ENCODE data around the gene PPP2R2C.

Gene PPP2R2C

GRCh38 chr4:6449335-6449734 is 23.1 kb downstream of the PPP2R2C start:
- TF ChIP-seq CTCF (IDR thresholded peaks at IDR 0.05) = no peak
- no peak overlapping the region for H3K27ac ChIP-seq
- H3K4me3 ChIP-seq = no peak overlapping the region
- DNase-seq (ENCODE audit: low spot score) = no peak

DNA sequence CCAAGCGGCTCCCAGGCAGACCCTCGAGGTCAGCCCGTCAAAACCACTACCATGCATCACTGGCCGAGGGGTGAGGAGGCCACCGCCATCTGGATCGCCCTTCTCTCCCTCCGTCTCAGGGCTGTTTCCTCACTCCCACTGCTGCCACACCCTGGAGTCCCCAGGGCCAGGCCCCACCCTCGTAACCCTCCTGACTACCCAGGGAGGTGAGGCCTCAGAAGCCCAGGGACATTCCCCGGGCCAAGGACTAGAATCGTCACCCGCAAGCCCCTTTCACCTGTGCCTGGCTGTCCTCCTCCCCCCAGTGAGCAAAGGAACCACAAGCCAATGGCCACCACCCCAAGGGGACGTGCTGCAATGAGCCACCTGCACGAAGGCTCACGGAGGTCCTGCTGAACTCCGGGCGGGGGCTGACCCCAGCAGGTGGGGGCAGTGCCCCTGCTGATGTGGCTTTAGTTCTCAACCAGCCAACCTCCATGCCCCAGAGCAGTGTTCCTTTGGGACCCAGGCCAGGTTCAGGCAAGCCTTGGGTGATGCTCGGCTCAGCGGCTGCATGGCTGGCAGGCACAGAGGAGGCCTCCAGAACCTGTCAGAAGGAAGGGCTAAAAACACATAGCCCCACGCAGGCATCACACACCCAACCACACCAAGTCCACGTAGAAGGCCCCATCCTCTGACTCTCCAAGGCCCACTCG is 23.8 kb downstream of the PPP2R2C start:
- no peak overlapping the region for H3K4me3 ChIP-seq
- no peak for DNase-seq (ENCODE audit: low spot score)
- H3K27ac ChIP-seq = no peak overlapping the region
- no peak for TF ChIP-seq CTCF (IDR thresholded peaks at IDR 0.05)

DNA sequence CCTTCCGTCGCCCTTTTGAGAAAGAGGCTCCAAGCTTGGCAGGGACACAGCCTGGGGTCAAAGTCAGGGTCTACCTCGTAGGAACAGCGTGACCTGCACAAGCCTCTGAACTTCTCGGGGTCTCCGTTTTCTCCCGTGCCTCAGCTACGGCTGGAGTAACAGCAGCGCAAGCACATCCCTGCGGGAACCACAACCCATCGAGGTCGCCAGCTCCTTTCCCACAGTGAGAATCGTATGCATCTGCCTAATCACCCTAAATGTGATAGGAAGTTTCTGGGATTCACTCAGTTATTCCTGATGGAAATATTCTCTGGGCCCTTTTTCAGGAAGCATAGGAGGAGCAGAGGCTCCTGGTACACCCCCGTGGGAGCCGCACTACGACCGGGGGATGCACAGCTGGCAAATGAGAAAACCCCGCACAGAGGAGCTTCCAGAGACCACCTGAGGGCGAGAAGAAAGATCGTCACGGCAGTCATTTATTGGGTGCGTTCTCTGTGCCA is 24.7 kb downstream of the PPP2R2C start:
- no peak for DNase-seq (ENCODE audit: low spot score)
- H3K4me3 ChIP-seq = no peak overlapping the region
- no peak overlapping the region for H3K27ac ChIP-seq
- TF ChIP-seq CTCF (IDR thresholded peaks at IDR 0.05) = no peak

GRCh38 chr4:6446538-6447451 is 25.6 kb downstream of the PPP2R2C start:
- no peak overlapping the region for H3K4me3 ChIP-seq
- DNase-seq (ENCODE audit: low spot score) = no peak
- no peak for TF ChIP-seq CTCF (IDR thresholded peaks at IDR 0.05)
- no peak overlapping the region for H3K27ac ChIP-seq

DNA sequence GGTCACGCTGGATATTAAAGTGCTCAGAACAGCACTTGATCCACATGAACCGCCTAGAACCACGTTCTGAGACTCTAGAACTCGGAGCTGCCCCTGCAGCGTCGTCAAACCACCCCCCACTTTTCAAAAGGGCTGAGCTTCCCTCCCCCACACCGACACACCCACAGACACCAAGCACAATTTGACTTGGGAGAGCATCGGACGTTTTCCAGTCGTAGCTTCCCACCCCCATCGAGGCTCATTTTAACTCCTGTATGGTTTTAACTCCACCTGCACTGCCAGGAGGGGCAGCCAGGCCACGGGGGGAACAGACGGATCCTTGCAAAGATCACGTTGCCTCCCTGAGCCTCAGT is 26.3 kb downstream of the PPP2R2C start:
- H3K27ac ChIP-seq = no peak overlapping the region
- DNase-seq (ENCODE audit: low spot score) = no peak
- TF ChIP-seq CTCF (IDR thresholded peaks at IDR 0.05) = no peak

GRCh38 chr4:6445403-6446129 is 26.8 kb downstream of the PPP2R2C start:
- Histone ChIP-seq H3K4me3 (no peak overlapping the region), H3K27ac (no peak overlapping the region)
- DNase-seq (ENCODE audit: low spot score) = no peak
- TF ChIP-seq CTCF (IDR thresholded peaks at IDR 0.05) = no peak

More for the DNA sequence above, 26.3 kb downstream of the PPP2R2C start:
- no peak overlapping the region for H3K4me3 ChIP-seq
